Hepatocyte (in vitro differentiated cells): ENCODE data around the gene KCNQ2. TPM values are rescaled to one million over a fixed set of nuclear protein-coding genes. Genes with fewer than 3 reads are reported as not detected.

Experiments
- DNase-seq: peaks from one replicate; pipeline ENCODE4 v3.0.0-alpha.2; 2016; ENCODE audit warnings: low spot score
- H2AFZ ChIP-seq: fragments of 200-600 bp; sonication (generic); 2 replicates; pipeline ENCODE4 v1.6.0; 2016; ENCODE audit warnings: antibody characterized with exemption, mild to moderate bottlenecking
- H3K27ac ChIP-seq: fragments of 200-600 bp; sonication (generic); 2 replicates; pipeline ENCODE4 v1.5.1; 2016; ENCODE audit warnings: mild to moderate bottlenecking
- H3K27me3 ChIP-seq: fragments of 200-600 bp; sonication (generic); 2 replicates; pipeline ENCODE4 v1.6.1; 2016
- H3K36me3 ChIP-seq: fragments of 200-600 bp; sonication (generic); replicated peaks from 2 replicates; pipeline ENCODE4 v1.5.1; 2016; ENCODE audit warnings: low read depth; ENCODE audit not compliant: insufficient read depth
- H3K4me1 ChIP-seq: fragments of 200-600 bp; sonication (generic); 2 replicates; pipeline ENCODE4 v1.5.1; 2016; ENCODE audit warnings: mild to moderate bottlenecking, moderate library complexity; ENCODE audit not compliant: insufficient read depth
- H3K4me2 ChIP-seq: fragments of 200-600 bp; sonication (generic); 2 replicates; pipeline ENCODE4 v1.6.0; 2016
- H3K4me3 ChIP-seq: fragments of 200-600 bp; sonication (generic); 2 replicates; pipeline ENCODE4 v1.5.1; 2016; ENCODE audit warnings: mild to moderate bottlenecking
- H3K79me2 ChIP-seq: fragments of 200-600 bp; sonication (generic); 2 replicates; pipeline ENCODE4 v1.6.0; 2017; ENCODE audit warnings: mild to moderate bottlenecking
- H3K9me2 ChIP-seq: fragments of 200-600 bp; sonication (generic); replicated peaks from 2 replicates; pipeline ENCODE4 v1.6.0; 2017; ENCODE audit warnings: mild to moderate bottlenecking; ENCODE audit not compliant: insufficient read depth
- H3K9me3 ChIP-seq: fragments of 200-600 bp; sonication (generic); 2 replicates; pipeline ENCODE4 v1.5.1; 2016; ENCODE audit warnings: low read depth, mild to moderate bottlenecking
- H4K20me1 ChIP-seq: fragments of 200-600 bp; sonication (generic); 2 replicates; pipeline ENCODE4 v1.6.0; 2016; ENCODE audit warnings: mild to moderate bottlenecking; ENCODE audit not compliant: insufficient read depth, poor library complexity, severe bottlenecking
- EZH2 ChIP-seq: fragments of 200-600 bp; sonication (generic); IDR thresholded peaks from 2 replicates; pipeline ENCODE4 v1.6.1; 2016; ENCODE audit warnings: antibody characterized with exemption, mild to moderate bottlenecking, borderline replicate concordance
- EZH2phosphoT487 ChIP-seq: fragments of 200-600 bp; sonication (generic); IDR thresholded peaks from one replicate; pipeline ENCODE4 v1.6.1; 2018; ENCODE audit warnings: antibody characterized with exemption, mild to moderate bottlenecking, low read depth, moderate library complexity; ENCODE audit not compliant: unreplicated experiment, severe bottlenecking
- WGBS: methylation state at CpG from one replicate; pipeline ENCODE4 v1.1.6; 2016; ENCODE audit warnings: low lambda C conversion rate; ENCODE audit errors: missing lambda C conversion rate; 5-methylcytosine and 5-hydroxymethylcytosine counted together
- polyA plus RNA-seq: library from polyadenylated mRNA; unstranded; fragments of >200 nt; fragmentation: Nextera tagmentation; extraction: Ambion mirVana; gene quantifications from 2 replicates; pipeline ENCODE4 v1.2.1, GENCODE V29; 2016
- total RNA-seq: library from RNA; depleted of rRNA; stranded (reverse); fragments of >200 nt; gene quantifications from 2 replicates; pipeline ENCODE4 v1.2.3, GENCODE V29; 2014
- TF ChIP-seq, protein P1 (sequence below): fragments of 200-600 bp; sonication (generic); IDR thresholded peaks from 2 replicates; pipeline ENCODE4 v1.5.1; 2016; ENCODE audit warnings: antibody characterized with exemption, mild to moderate bottlenecking; ENCODE audit not compliant: poor library complexity

Gene KCNQ2
- total and polyA plus RNA-seq, 2 experiments from 2014 or later = 3.5 to 5.4 TPM

- H3K27me3 ChIP-seq = no peaks in the 10 kb centered on the region
- DNase-seq = peak; percentile 64
- WGBS = 76% methylated on average over 10 of the region's 11 CpGs
Measured at GRCh38 chr20:63442100-63442493, 30.4 kb downstream of the KCNQ2 start.

DNA sequence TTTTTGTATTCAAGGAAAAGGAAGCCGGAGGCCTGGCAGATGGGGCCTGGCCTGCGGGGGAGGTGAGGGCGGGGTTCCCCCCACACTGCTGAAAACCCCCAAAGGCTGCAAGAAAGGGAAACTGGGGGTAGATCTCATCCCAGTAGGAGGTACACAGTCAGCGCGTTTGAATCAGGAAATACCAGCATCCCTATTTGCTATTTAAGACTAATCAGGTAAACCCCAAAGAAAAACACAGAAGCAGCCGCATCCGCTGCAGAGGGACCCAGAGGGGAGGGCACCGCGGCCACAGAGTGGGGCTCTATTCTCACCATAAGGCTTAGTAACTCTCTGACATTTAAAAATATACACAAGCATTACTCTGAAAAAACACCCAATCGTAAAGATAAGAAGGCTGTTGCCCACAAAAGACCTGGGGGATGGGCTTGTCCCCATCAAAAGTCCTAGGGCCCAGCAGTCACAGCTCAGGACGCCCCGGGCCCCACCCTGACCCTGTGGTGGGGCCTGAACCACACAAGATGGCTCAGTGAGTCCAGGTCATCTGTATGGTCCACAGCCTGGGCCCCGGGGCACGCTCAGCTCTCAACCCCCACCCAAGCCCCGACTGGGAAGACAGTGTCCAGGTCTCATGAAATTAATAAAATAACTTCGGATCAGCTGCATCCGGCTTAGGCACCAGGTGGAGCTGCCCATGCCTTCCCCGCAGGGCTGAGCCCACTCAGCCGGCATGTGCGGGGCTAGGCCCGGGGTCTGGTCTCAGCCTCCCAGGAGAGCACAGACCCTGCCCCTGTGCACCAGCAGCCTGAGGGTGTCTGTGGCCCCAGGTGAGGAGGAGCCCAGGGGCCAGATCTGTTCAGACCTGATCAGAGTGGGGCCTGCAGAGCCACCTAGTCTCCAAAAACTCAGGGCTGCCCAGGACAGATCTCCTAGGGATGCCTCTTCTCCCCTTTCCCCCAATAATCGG lies 31.0 kb downstream of the KCNQ2 start:
- no peaks in the 10 kb centered on the region for H3K27me3 ChIP-seq

More at GRCh38 chr20:63442100-63442493, 30.4 kb downstream of the KCNQ2 start:
- no peaks in the 10 kb centered on the region for H3K9me2 ChIP-seq
- H2AFZ ChIP-seq = no peak overlapping the region
- H4K20me1 ChIP-seq = no peaks in the 10 kb centered on the region
- no peak overlapping the region for H3K27ac ChIP-seq
- H3K36me3 ChIP-seq = no peaks in the 10 kb centered on the region
- H3K4me3 ChIP-seq = no peak overlapping the region
- TF ChIP-seq EZH2 (no peak), EZH2phosphoT487 (no peak)
- TF ChIP-seq, protein P1, sequence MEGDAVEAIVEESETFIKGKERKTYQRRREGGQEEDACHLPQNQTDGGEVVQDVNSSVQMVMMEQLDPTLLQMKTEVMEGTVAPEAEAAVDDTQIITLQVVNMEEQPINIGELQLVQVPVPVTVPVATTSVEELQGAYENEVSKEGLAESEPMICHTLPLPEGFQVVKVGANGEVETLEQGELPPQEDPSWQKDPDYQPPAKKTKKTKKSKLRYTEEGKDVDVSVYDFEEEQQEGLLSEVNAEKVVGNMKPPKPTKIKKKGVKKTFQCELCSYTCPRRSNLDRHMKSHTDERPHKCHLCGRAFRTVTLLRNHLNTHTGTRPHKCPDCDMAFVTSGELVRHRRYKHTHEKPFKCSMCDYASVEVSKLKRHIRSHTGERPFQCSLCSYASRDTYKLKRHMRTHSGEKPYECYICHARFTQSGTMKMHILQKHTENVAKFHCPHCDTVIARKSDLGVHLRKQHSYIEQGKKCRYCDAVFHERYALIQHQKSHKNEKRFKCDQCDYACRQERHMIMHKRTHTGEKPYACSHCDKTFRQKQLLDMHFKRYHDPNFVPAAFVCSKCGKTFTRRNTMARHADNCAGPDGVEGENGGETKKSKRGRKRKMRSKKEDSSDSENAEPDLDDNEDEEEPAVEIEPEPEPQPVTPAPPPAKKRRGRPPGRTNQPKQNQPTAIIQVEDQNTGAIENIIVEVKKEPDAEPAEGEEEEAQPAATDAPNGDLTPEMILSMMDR = peak; percentile 31
- H3K9me3 ChIP-seq = no peaks in the 10 kb centered on the region
- H3K4me1 ChIP-seq = no peaks in the 10 kb centered on the region
- no peaks in the 10 kb centered on the region for H3K79me2 ChIP-seq
- no peak overlapping the region for H3K4me2 ChIP-seq

DNA sequence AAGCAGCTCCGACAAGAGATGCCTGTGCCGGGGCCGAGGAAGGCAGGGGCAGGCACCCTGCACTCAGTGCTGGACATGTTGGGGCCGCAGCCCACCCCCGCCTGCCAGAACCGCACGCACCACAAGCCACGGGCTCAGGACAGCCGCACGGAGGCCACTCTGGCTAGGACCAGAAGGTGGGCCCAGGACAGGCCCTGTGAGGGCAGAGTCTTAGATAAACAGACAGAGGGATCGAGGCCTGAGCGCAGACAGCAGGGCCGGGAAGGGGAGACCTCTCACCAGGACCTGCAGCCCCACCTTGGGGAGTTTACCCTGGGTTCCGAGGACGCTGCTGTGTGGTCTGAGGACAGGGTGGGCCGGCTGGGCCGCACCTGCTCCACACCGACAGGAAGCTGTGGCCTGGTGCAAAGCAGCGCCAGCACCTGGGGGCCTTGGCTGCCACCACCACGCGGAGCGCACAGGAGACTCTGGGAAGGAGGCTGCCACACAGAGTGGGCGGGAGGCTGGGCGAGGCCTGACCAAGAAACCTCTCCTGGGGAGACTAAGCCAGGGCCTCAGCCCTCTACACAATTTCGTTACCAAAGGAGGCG lies 32.0 kb downstream of the KCNQ2 start:
- H3K4me2 ChIP-seq = no peak overlapping the region
- H3K27ac ChIP-seq = no peak overlapping the region
- no peaks in the 10 kb centered on the region for H4K20me1 ChIP-seq
- H3K36me3 ChIP-seq = no peaks in the 10 kb centered on the region
- H3K4me3 ChIP-seq = no peak overlapping the region
- TF ChIP-seq, protein P1 = no peak
- TF ChIP-seq EZH2 (no peak), EZH2phosphoT487 (no peak)
- H3K79me2 ChIP-seq = no peaks in the 10 kb centered on the region
- no peaks in the 10 kb centered on the region for H3K9me3 ChIP-seq
- H3K27me3 ChIP-seq = no peaks in the 10 kb centered on the region
- DNase-seq = no peak
- H3K4me1 ChIP-seq = no peaks in the 10 kb centered on the region
- H3K9me2 ChIP-seq = no peaks in the 10 kb centered on the region
- H2AFZ ChIP-seq = no peak overlapping the region
- 95% methylated on average over 26 of the region's 26 CpGs for WGBS

More for the DNA sequence above, 31.0 kb downstream of the KCNQ2 start:
- 68% methylated on average over 20 of the region's 22 CpGs for WGBS
- Histone ChIP-seq H2AFZ (no peak overlapping the region), H4K20me1 (no peaks in the 10 kb centered on the region), H3K27ac (no peak overlapping the region), H3K4me3 (no peak overlapping the region), H3K9me3 (no peaks in the 10 kb centered on the region), H3K36me3 (no peaks in the 10 kb centered on the region), H3K9me2 (no peaks in the 10 kb centered on the region), H3K4me1 (no peaks in the 10 kb centered on the region), H3K4me2 (no peak overlapping the region), H3K79me2 (no peaks in the 10 kb centered on the region)
- DNase-seq = no peak
- TF ChIP-seq EZH2phosphoT487 = no peak
- no peak for TF ChIP-seq EZH2
- TF ChIP-seq, protein P1 = no peak
